Measurements from ENCODE around the gene EBNA1BP2.
A peak's percentile ranks its signal among the peaks of the same experiment; 100 is the strongest.
"Not testable (repeated sequence)": the region's sequence is repeated elsewhere in the genome, so short reads cannot be mapped to it uniquely, and the experiment has no call there.

The EBNA1BP2 gene

GRCh38 chr1:43171876-43172526, at the start of gene EBNA1BP2, which contains the start of gene CFAP57:
TSS of gene EBNA1BP2 (minus strand) at chr1:43172290. CDS start at chr1:43172118, 172 bp downstream.
TSS of gene CFAP57 (plus strand) at chr1:43172330. CDS start at chr1:43172754, 424 bp downstream.
- DNase-seq: peak; percentile 90

- no peak for DNase-seq
These were observed 49.7 kb upstream of the EBNA1BP2 start for GRCh38 chr1:43221797-43222196.

- DNase-seq: no peak
These were observed 49.1 kb upstream of the EBNA1BP2 start for GRCh38 chr1:43220905-43221778.

- no peak for DNase-seq
These were observed 45.7 kb upstream of the EBNA1BP2 start for GRCh38 chr1:43217747-43218146.

GRCh38 chr1:43214501-43215444, 42.7 kb upstream of the EBNA1BP2 start:
- no peak for DNase-seq

- not testable (repeated sequence) for DNase-seq
These were observed 36.2 kb upstream of the EBNA1BP2 start for GRCh38 chr1:43208277-43208676.

GRCh38 chr1:43207229-43207853, 35.3 kb upstream of the EBNA1BP2 start:
- no peak for DNase-seq

- DNase-seq: no peak
These were observed 34.6 kb upstream of the EBNA1BP2 start for GRCh38 chr1:43206600-43207228.

GRCh38 chr1:43205671-43206070, 33.6 kb upstream of the EBNA1BP2 start:
- no peak for DNase-seq

- DNase-seq: no peak
These were observed 32.3 kb upstream of the EBNA1BP2 start for GRCh38 chr1:43204394-43204793.

GRCh38 chr1:43203859-43204258, 31.8 kb upstream of the EBNA1BP2 start:
- no peak for DNase-seq

- no peak for DNase-seq
These were observed 27.1 kb upstream of the EBNA1BP2 start for GRCh38 chr1:43199093-43199726.

- DNase-seq: no peak
These were observed 25.4 kb upstream of the EBNA1BP2 start for GRCh38 chr1:43197343-43198127.

GRCh38 chr1:43194509-43194908, 22.4 kb upstream of the EBNA1BP2 start:
- DNase-seq: no peak

- DNase-seq: no peak
These were observed 16.0 kb upstream of the EBNA1BP2 start for GRCh38 chr1:43188106-43188505.

GRCh38 chr1:43184995-43185394, 12.9 kb upstream of the EBNA1BP2 start:
- no peak for DNase-seq

GRCh38 chr1:43184388-43184787, 12.3 kb upstream of the EBNA1BP2 start:
- DNase-seq: no peak

GRCh38 chr1:43177691-43178090, 5.6 kb upstream of the EBNA1BP2 start:
- DNase-seq: no peak

- DNase-seq: no peak
These were observed 2.8 kb upstream of the EBNA1BP2 start for GRCh38 chr1:43174873-43175272.

GRCh38 chr1:43172527-43172972, 460 bp upstream of the EBNA1BP2 start:
- DNase-seq: peak; percentile 82
